H9 (cell line): ENCODE measurements around the gene SDHAF4. TPM values are rescaled to one million over a fixed set of nuclear protein-coding genes. Genes with fewer than 3 reads are reported as not detected.

Experiments
- DNase-seq: peaks from one replicate; pipeline ENCODE4 v3.0.0-alpha.2; 2017
- H2AFZ ChIP-seq: one replicate; pipeline ENCODE4 v1.6.1; 2013; ENCODE audit warnings: mild to moderate bottlenecking, low read length, control low read depth, moderate library complexity
- H2AK5ac ChIP-seq: 2 replicates; pipeline ENCODE4 v1.6.1; 2013; ENCODE audit warnings: low read length, control low read depth, mixed read lengths; ENCODE audit not compliant: insufficient read length
- H2BK120ac ChIP-seq: one replicate; pipeline ENCODE4 v1.6.1; 2013; ENCODE audit warnings: low read depth, mild to moderate bottlenecking, low read length, control low read depth, inconsistent platforms; ENCODE audit not compliant: poor library complexity, severe bottlenecking
- H2BK12ac ChIP-seq: 2 replicates; pipeline ENCODE4 v1.6.1; 2013; ENCODE audit warnings: low read length, control low read depth, mixed read lengths, low read depth; ENCODE audit not compliant: insufficient read length
- H2BK15ac ChIP-seq: 2 replicates; pipeline ENCODE4 v1.6.1; 2013; ENCODE audit warnings: low read depth, low read length, control low read depth
- H2BK20ac ChIP-seq: one replicate; pipeline ENCODE4 v1.6.1; 2013; ENCODE audit warnings: low read depth, mild to moderate bottlenecking, low read length, control low read depth, inconsistent platforms; ENCODE audit not compliant: poor library complexity, severe bottlenecking
- H2BK5ac ChIP-seq: 2 replicates; pipeline ENCODE4 v1.6.1; 2013; ENCODE audit warnings: low read length, control low read depth, mixed read lengths; ENCODE audit not compliant: insufficient read length
- H3K14ac ChIP-seq: 2 replicates; pipeline ENCODE4 v1.6.1; 2013; ENCODE audit warnings: low read length, control low read depth; ENCODE audit not compliant: insufficient read depth
- H3K18ac ChIP-seq: 2 replicates; pipeline ENCODE4 v1.6.1; 2013; ENCODE audit warnings: low read depth, mild to moderate bottlenecking, mixed read lengths, low read length, control low read depth; ENCODE audit not compliant: insufficient read length
- H3K23ac ChIP-seq: 2 replicates; pipeline ENCODE4 v1.6.1; 2013; ENCODE audit warnings: low read length, control low read depth, mixed read lengths, low read depth; ENCODE audit not compliant: insufficient read length
- H3K23me2 ChIP-seq: 2 replicates; pipeline ENCODE4 v1.6.1; 2013; ENCODE audit warnings: low read depth, mild to moderate bottlenecking, mixed read lengths, low read length, control low read depth; ENCODE audit not compliant: insufficient read length, poor library complexity, severe bottlenecking
- H3K27ac ChIP-seq: 2 replicates; pipeline ENCODE4 v1.5.1; 2013; ENCODE audit warnings: low read length, control low read depth, mixed read lengths, low read depth; ENCODE audit not compliant: insufficient read length
- H3K27me3 ChIP-seq: 2 replicates; pipeline ENCODE4 v1.6.1; 2013; ENCODE audit warnings: low read length, control low read depth, inconsistent platforms; ENCODE audit not compliant: insufficient read depth
- H3K4ac ChIP-seq: 2 replicates; pipeline ENCODE4 v1.6.1; 2013; ENCODE audit warnings: low read depth, mild to moderate bottlenecking, control low read depth, inconsistent platforms, low read length, moderate library complexity
- H3K4me1 ChIP-seq: 2 replicates; pipeline ENCODE4 v1.6.1; 2013; ENCODE audit warnings: low read length, control low read depth, inconsistent platforms; ENCODE audit not compliant: insufficient read depth
- H3K4me2 ChIP-seq: 2 replicates; pipeline ENCODE4 v1.6.1; 2013; ENCODE audit warnings: low read length, control low read depth, mixed read lengths; ENCODE audit not compliant: insufficient read length, insufficient read depth
- H3K56ac ChIP-seq: 2 replicates; pipeline ENCODE4 v1.6.1; 2013; ENCODE audit warnings: low read depth, mild to moderate bottlenecking, mixed read lengths, low read length, control low read depth; ENCODE audit not compliant: insufficient read length
- H3K79me1 ChIP-seq: 2 replicates; pipeline ENCODE4 v1.6.1; 2013; ENCODE audit warnings: low read depth, mild to moderate bottlenecking, moderate library complexity, low read length, control low read depth, inconsistent platforms; ENCODE audit not compliant: insufficient read depth, poor library complexity, severe bottlenecking
- H3K79me2 ChIP-seq: 2 replicates; pipeline ENCODE4 v1.6.1; 2013; ENCODE audit warnings: low read length, control low read depth, inconsistent platforms; ENCODE audit not compliant: insufficient read depth
- H3K9ac ChIP-seq: 2 replicates; pipeline ENCODE4 v1.6.1; 2013; ENCODE audit warnings: low read length, control low read depth, mixed read lengths; ENCODE audit not compliant: insufficient read length; ENCODE audit errors: extremely low read depth
- H3K9me3 ChIP-seq: one replicate; pipeline ENCODE4 v1.6.1; 2013; ENCODE audit warnings: low read depth, low read length, inconsistent platforms; ENCODE audit not compliant: control insufficient read depth
- H3T11ph ChIP-seq: one replicate; pipeline ENCODE4 v1.6.1; 2013; ENCODE audit warnings: mild to moderate bottlenecking, low read length, control low read depth, inconsistent platforms
- H4K20me1 ChIP-seq: one replicate; pipeline ENCODE4 v1.6.1; 2013; ENCODE audit not compliant: control insufficient read depth, insufficient read length, insufficient read depth
- H4K5ac ChIP-seq: 2 replicates; pipeline ENCODE4 v1.6.1; 2013; ENCODE audit warnings: low read depth, mild to moderate bottlenecking, mixed read lengths, low read length, control low read depth; ENCODE audit not compliant: insufficient read length
- H4K8ac ChIP-seq: replicated peaks from 2 replicates; pipeline ENCODE4 v1.6.1; 2013; ENCODE audit warnings: low read length, control low read depth, mixed read lengths, low read depth; ENCODE audit not compliant: insufficient read length
- H4K91ac ChIP-seq: 2 replicates; pipeline ENCODE4 v1.6.1; 2013; ENCODE audit warnings: low read depth, mild to moderate bottlenecking, moderate library complexity, mixed read lengths, low read length, control low read depth; ENCODE audit not compliant: insufficient read length
- H3K27ac Mint-ChIP-seq, 3 experiments: 2 replicates in 2 of 3; 3 replicates in 1 of 3; pipeline ENCODE4 v1.8.0; 2020 to 2021; ENCODE audit warnings: mixed read lengths in 3 of 3, mild to moderate bottlenecking in 1 of 3, moderate library complexity in 1 of 3
- H3K27me3 Mint-ChIP-seq: 2 replicates; pipeline ENCODE4 v1.8.0; 2021; ENCODE audit warnings: low read depth, mild to moderate bottlenecking, moderate library complexity, mixed read lengths
- H3K36me3 Mint-ChIP-seq, 3 experiments: 2 replicates in 2 of 3; 3 replicates in 1 of 3; pipeline ENCODE4 v1.8.0; 2020 to 2021; ENCODE audit warnings: low read depth in 3 of 3, mixed read lengths in 3 of 3; ENCODE audit not compliant: insufficient read depth in 1 of 3
- H3K4me1 Mint-ChIP-seq, 2 experiments: 2 replicates each; pipeline ENCODE4 v1.8.0; 2020; ENCODE audit warnings: mixed read lengths in 2 of 2
- H3K4me3 Mint-ChIP-seq, 2 experiments: 2 replicates in 1 of 2; 3 replicates in 1 of 2; pipeline ENCODE4 v1.8.0; 2020 to 2021; ENCODE audit warnings: mild to moderate bottlenecking in 2 of 2, mixed read lengths in 2 of 2, moderate library complexity in 1 of 2
- H3K9me3 Mint-ChIP-seq, 2 experiments: 2 replicates in 1 of 2; 3 replicates in 1 of 2; pipeline ENCODE4 v1.8.0; 2020; ENCODE audit warnings: mild to moderate bottlenecking in 2 of 2, mixed read lengths in 2 of 2, moderate library complexity in 1 of 2
- CTCF ChIP-seq: fragments of 200-600 bp; sonication (generic); conservative IDR thresholded peaks from 3 replicates; pipeline ENCODE4 v1.8.0; 2021; ENCODE audit warnings: antibody characterized with exemption, mild to moderate bottlenecking
- WGBS: extraction: QIAGEN DNeasy Blood & Tissue Kit; methylation state at CpG from one replicate; pipeline ENCODE4 v1.1.7; 2013; ENCODE audit warnings: missing lambda C conversion rate, low lambda C conversion rate, mixed read lengths; ENCODE audit not compliant: insufficient read length; ENCODE audit errors: extremely low coverage; 5-methylcytosine and 5-hydroxymethylcytosine counted together
- total RNA-seq: library from RNA; stranded (reverse); gene quantifications from 2 replicates; pipeline ENCODE4 v1.2.1, GENCODE V29; 2021

Gene SDHAF4
- total RNA-seq, 1 experiment from 2014 or later, result 9.2 TPM

DNA sequence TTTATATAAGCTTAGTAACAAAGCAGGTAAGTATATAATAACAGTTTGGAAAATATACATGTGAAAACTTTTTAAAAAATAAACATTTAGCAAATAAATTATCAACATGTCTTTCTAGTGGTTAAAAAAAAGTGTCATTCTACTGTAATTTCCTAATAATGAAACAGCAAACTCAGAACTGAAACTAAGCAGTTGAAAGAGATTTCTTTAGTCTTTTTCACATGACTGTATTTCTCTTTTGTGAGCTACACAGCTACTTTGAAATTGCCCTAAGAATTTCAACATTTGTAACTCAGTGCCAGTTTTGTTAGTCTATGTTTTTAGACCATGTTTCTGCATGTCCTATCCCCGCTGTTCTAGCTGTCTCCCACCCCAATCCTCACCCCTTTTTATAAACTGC lies 28.4 kb upstream of the SDHAF4 start:
- Histone ChIP-seq H4K20me1 (no peaks in the 10 kb centered on the region), H2BK12ac (no peak overlapping the region), H3K23ac (no peak overlapping the region), H3K79me1 (no peaks in the 10 kb centered on the region), H3K79me2 (no peaks in the 10 kb centered on the region), H3K23me2 (no peaks in the 10 kb centered on the region), H2BK5ac (no peak overlapping the region), H4K8ac (no peak overlapping the region), H3T11ph (no peak overlapping the region), H3K9ac (no peak overlapping the region), H2BK20ac (no peak overlapping the region), H3K9me3 (no peaks in the 10 kb centered on the region), H3K4ac (no peak overlapping the region), H4K91ac (no peak overlapping the region), H4K5ac (no peak overlapping the region), H2AK5ac (no peak overlapping the region), H3K14ac (no peak overlapping the region), H3K4me1 (no peaks in the 10 kb centered on the region), H3K56ac (no peak overlapping the region), H3K27ac (no peak overlapping the region), H3K4me2 (no peak overlapping the region), H3K18ac (no peak overlapping the region), H2BK15ac (no peak overlapping the region), H2BK120ac (no peak overlapping the region), H2AFZ (no peak overlapping the region), H3K27me3 (no peaks in the 10 kb centered on the region)
- no peak for TF ChIP-seq CTCF
- Mint-ChIP-seq H3K9me3 (no peaks in the 10 kb centered on the region), H3K27me3 (no peaks in the 10 kb centered on the region), H3K27ac (no peak overlapping the region), H3K36me3 (peaks cover 5 to 17% (median 15%) of the 10 kb centered on the region in 3 experiments; a peak in 6 of 7 replicates), H3K4me3 (no peak overlapping the region), H3K4me1 (no peaks in the 10 kb centered on the region)
- no peak for DNase-seq
- WGBS, result no CpG with 5 or more reads among the region's 1 CpG
